NCI-H748 (cell line): ENCODE measurements around the gene UNC5A.
A peak's percentile ranks its signal among the peaks of the same experiment; 100 is the strongest.

Experiments
- DNase-seq: peaks from one replicate; lab custom pipeline; 2025; ENCODE audit not compliant: unreplicated experiment; lab: John Stamatoyannopoulos, UW

UNC5A gene

GRCh38 chr5:176799488-176799887, 10.9 kb upstream of the UNC5A start:
- no peak for DNase-seq

GRCh38 chr5:176800024-176800423, 10.3 kb upstream of the UNC5A start:
- no peak for DNase-seq

GRCh38 chr5:176802116-176802784, 8.1 kb upstream of the UNC5A start:
- DNase-seq = no peak

- no peak for DNase-seq
Observed at GRCh38 chr5:176803068-176803942, 7.1 kb upstream of the UNC5A start.

DNA sequence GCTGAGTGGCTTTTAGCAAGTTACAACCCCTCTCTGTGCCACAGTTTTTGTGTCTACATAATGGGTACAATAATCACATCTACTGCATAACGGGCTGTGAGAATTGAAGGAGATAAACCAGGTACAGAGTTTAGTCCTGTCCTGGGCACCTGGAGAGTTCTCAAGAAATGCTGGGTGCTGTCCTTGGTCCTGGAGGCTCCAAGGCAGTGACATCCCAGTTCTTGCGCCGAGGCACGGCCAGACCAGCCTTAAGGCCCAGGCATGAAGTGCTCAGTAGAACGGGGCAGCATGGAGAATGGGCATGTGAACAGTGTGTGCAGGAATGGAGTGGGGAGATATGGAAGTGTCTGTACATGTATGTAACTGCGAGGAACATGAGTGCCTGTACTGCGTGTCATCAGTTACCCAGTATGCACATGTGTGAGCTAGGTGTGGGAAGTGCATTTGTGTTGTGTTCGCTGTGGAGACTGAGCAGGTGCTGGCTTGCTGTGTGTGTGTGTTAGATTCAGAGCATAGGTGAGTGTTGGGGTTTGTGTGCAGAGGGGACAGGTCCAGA, 6.3 kb upstream of the UNC5A start:
- no peak for DNase-seq

DNA sequence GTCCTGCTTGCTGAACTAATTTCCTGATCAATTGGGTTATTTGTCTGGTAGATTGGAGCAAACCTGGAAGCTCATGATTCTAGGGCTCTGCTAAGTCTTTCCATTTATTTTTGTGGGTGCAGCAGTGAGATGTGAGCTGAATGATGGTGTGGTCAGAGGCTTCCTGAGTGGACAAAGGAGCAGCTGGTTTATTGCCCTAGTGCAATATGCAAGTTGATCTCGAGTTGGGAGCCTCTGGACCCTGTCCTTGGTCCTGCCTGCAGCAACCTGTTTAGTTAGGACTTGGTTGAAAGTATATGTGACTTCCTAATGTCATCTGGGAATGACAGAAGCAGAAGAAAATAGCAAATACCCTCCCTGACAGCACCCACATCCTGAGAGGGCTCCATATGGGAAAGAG, 4.2 kb upstream of the UNC5A start:
- no peak for DNase-seq

- DNase-seq = peak; percentile 46
Observed at GRCh38 chr5:176809544-176810080, 747 bp upstream of the UNC5A start.

DNA sequence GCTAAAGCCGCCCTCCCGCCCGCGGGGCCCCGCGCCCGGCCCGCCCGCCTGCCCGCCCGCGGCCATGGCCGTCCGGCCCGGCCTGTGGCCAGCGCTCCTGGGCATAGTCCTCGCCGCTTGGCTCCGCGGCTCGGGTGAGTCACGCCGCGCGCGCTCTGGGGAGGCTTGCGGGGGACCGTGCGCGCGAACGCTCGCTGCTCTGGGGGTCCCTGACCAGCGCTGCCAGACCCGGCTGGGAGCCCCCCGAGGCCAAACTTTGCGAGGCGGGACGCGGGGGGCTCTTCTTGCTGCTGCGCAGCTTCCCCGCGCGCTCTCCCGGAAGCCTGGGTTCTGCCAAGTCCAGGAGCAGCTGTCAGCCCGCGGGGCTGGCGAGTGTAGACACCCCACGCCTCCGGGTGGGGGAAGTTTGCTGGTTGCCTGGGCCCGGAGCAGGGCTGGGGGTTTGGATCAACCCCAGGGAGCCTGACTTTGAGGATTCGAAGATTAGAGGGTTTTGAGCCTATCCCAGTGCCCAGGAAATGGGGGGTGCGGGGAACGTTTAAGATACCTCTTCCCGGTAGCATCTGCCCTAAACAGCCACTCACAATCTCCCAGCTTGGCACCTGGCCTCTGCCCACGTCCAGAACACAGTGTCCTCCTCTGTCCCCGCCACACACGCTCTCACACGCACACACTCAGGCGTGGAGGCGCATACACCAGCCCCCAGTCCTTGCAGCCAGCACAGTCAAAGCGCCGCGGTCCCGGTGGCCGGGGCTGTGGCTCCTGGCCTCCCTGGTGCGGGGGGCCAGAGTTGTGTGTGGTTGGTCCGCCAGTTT, 535 bp downstream of the UNC5A start:
- DNase-seq = no peak

- DNase-seq = peak; percentile 53
Observed at GRCh38 chr5:176812269-176813259, 2.2 kb downstream of the UNC5A start.

GRCh38 chr5:176813587-176814312, 3.4 kb downstream of the UNC5A start:
- DNase-seq = no peak

DNA sequence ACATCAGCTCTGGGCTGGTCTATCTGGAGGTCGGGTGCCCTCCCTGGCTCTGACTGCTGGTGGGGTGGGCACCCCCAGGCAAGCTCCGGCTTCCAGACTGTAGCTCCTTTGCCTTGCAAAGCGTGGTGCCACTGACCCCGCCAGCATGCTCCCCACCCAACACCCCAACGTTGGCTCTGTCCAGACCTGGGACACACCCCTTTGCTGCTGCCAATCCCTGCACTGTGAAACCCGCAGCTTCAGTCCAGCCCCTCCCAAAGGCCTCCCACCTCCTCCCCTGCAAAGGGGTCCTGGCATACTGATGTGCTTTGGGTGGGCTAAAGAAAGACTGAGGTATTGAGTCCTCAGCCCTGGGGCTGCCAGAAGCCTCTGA, 3.9 kb downstream of the UNC5A start:
- DNase-seq = no peak

DNA sequence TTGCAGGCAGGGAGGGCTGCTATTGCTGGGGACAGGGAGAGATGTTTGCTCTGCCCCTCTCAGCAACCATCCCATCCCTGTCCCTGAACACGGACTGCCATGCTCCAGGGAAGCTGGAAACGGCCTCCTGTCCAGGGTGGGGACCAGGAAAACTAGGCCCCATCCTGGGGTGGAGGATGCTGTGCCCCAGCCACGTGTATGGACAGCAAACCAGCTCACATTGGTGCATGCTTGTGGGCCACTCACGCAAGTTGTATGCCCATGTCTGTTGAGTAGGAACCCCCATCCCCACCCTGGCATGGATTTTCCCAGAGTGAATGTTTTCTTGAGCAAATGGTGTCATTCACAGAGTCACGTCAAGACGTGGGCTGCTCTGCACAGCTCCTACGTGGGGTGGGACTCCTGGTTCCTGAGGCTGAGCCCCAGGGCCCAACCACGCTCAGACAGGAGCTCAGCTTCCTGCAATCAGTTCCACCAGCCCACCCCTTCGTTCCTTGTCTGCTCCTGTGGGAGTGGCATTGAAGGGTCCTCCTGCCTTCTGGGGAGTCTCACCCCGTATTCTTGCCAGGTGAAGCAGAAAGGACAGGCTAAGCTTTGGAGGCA, 4.6 kb downstream of the UNC5A start:
- no peak for DNase-seq

DNA sequence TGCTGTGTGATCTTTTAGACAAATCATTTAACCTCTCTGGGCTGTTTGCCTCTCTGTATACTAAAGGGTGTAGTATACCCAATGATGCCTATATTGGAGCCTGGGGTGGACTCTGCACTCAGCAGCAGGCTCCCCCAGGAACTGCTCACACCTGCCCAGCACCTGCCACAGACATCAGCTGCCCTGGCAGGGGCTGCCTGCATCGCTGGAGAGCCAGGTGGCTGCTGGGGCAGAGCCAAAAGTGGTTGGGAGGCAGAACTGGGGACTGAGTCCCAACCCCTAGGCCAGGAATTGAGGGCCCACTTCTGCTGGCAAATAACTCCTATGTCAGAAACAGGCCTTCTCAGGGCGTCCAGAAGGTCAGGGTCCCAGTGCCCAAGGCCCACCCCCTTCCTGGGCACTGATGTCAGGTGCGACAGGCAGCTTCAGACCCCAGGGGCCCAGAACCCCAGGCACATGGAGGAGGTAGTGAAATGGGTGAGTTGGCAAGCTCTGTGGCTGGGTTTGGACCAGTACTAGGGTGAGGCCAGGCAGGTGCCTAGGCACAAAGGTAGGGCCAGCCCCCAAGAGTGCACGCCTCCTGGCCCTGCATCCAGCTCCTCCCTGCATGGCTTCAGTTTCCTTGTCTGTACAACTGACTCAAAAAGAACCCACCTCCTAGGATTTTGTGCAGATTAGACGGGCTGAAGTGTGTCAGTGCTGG, 5.8 kb downstream of the UNC5A start:
- peak; percentile 57 for DNase-seq

DNA sequence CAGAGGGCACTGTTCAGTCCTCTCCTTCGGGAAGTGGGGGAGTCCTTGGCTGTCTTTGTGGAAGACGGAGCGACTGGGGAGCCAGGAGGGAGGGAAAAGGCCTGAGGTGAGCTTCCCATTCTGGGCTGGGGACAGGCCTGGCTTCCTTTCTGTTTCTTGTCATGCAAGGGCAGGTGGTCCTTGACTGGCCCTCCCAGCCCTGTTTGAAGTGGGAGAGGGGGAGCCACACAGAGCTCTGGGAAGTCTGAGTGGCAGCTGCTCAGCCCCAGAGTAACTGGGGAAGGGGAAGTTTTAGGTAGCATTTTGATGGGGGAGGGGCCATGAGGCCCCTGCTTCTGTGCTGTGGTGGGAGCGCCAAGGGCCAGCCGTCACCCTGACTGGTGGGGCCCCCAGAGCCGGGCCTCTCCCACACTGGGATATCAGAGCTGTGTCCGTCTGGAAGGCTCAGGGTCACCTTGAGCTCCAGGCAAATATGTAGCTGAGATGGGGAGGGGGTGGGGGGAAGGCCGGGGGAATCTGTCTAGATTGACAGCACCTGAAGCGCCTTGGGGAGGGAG, 6.5 kb downstream of the UNC5A start:
- no peak for DNase-seq

GRCh38 chr5:176817369-176817840, 7.0 kb downstream of the UNC5A start:
- peak; percentile 80 for DNase-seq

DNA sequence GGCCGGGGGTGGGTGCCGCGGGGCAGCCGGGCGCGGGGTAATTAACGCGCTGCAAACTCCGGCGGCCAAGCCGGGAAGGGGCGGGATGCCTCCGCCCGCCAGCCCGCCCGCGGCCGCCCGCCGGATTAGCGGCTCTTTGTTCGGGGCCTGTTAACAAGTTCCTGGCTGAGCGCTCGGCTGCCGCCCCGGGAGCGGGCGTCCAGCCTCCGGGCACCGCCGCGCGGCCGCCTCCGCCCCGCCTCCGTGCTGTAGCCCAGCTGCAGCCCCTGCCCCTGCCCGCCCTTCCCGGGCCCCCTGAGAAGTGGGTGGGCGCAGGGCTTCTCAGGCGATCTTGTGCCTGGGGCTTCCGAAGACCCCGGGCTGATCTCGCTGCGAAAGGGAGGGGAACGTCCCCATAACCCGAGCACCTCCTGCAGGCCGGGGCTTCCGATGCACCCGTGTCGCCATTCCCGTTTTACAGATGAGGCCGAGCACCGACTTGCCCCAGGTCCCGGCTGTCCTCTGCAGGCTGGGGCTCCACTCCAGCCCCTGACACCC, 7.5 kb downstream of the UNC5A start:
- DNase-seq = peak; percentile 73

DNA sequence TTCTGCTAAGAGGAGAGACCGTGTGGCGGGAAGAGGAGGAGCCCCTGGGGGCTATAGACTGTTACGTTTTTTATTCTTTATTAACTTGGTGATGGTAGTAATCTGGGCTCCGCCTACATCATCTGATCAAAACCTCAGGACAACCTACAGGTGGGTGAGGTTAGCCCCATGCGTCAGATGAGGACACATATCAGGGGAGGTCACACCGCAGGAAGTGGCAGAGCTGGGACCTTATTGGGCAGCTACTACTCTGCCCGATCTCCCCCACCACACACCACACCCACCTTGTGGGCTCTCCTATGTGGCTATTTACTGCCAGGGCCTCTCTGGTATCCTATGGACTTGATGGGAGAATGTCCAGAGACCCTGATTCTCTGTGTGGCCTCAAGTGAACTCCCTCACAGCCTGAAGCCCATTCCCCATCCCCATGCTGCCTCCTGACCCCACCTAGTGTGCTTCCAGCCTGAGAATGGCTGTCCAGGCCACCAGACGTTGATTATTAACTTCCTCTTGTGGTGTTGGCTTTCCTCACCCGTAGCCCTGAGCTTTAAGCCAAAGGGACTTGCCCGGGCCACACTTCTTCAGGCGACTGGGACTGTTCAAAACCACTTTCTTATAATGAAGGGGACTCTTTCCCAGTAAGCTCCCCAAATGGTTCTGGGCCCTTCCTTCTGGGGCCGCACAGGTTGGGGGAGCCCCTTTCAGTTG, 8.2 kb downstream of the UNC5A start:
- peak; percentile 52 for DNase-seq
